H54 (cell line): ENCODE measurements around the gene PYGO1.
A peak's percentile ranks its signal among the peaks of the same experiment; 100 is the strongest.
"Not testable (repeated sequence)": the region's sequence is repeated elsewhere in the genome, so short reads cannot be mapped to it uniquely, and the experiment has no call there.

Experiments used
- DNase-seq: peaks from one replicate; pipeline ENCODE4 v3.0.0; 2011; ENCODE audit warnings: low spot score, mixed read lengths; ENCODE audit not compliant: insufficient read length
- FAIRE-seq: peaks from 3 replicates; lab custom pipeline; 2011; peaks lifted over from hg19 to GRCh38; lab: Jason Lieb, UNC
- POLR2A ChIP-seq: IDR thresholded peaks from 2 replicates; pipeline ENCODE4 v1.6.1; 2011; ENCODE audit warnings: low read depth, mild to moderate bottlenecking, low read length

The PYGO1 gene, protein sequence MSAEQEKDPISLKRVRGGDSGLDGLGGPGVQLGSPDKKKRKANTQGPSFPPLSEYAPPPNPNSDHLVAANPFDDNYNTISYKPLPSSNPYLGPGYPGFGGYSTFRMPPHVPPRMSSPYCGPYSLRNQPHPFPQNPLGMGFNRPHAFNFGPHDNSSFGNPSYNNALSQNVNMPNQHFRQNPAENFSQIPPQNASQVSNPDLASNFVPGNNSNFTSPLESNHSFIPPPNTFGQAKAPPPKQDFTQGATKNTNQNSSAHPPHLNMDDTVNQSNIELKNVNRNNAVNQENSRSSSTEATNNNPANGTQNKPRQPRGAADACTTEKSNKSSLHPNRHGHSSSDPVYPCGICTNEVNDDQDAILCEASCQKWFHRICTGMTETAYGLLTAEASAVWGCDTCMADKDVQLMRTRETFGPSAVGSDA

DNA sequence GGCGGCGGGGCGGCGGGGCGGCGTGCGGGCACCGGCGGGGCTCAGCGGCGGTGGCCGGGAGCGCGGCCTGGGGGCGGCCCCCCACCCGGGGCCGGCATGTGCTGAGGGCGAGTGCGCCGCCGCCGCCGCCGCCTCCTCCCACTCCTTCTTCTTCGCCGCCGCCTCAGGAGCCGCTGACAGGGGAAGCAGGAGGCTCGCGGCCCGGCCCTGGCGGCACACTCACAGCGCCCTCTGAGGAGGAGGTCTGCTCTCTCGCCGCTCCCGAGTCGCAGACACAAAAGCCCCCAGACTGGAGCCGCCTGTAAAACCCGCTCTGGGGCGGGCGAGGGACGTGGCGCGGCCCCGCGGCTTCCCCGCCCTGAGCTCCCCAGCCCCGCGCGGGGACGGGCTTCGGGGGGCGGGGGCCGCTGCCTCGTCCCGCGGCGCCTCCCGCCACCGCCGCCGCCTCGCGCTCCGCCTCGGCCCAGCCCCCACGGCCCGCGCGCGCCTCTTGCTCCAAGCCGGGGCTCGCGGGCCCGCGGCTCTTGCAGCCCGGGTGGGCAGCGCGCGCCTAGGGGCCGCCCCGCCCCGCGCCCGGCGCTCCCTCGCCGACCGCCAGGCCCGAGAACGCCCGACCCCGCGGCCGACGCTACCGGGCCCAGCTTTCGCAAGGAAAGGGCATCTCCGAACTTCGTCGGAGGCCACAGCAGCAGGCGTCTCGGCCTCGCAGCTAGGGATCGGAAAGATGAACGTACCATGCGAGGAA lies at the start of gene PYGO1:
TSS of gene PYGO1 (minus strand) at position 276 of the 745 bp plus-strand sequence. CDS start 462 bp downstream, outside the sequence.
- FAIRE-seq (no peak), DNase-seq (peak; percentile 49)

DNA sequence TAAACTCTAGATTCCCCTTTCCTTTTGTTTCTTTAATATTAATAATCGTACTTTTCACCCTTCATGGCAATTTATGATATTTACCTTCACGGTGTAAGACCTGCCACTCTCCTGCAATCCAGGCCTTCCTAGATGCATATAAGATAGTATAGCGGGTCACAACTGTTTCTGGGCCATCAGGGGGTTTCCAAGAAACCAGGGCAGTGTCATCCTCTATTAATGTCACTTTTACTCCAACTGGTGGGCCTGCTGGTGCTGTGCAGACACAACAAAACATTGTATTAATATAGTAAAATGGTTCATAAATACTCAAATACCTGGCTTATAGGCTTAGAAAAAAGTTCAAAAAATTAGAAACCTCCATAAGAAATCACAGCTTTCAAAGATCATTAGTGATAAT lies 48.9 kb upstream of the PYGO1 start:
- DNase-seq (no peak), FAIRE-seq (no peak)
- TF ChIP-seq POLR2A = no peak

More for the DNA sequence above, at the start of gene PYGO1:
- TF ChIP-seq POLR2A = 0 out of 2 replicates have a peak, but pooled peaks have one; percentile 31

DNA sequence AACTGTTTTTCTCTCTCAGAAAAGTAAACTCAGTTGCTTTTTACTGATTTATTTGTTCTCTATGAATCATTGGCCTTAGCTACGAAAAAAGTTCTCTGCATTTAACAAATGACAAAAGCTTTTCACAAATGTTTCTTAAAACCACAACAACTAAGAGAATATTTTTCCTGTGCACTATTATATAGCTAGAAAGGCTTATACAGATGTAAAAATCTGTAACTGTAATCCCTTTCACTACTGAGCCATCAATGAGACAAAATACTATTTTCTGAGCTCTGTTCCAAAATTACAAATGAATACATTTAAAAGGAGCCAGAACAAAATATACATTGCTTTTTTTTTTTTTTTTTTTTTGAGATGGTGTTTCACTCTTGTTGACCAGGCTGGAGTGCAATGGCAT lies 45.6 kb upstream of the PYGO1 start:
- TF ChIP-seq POLR2A = no peak
- DNase-seq (no peak), FAIRE-seq (no peak)

DNA sequence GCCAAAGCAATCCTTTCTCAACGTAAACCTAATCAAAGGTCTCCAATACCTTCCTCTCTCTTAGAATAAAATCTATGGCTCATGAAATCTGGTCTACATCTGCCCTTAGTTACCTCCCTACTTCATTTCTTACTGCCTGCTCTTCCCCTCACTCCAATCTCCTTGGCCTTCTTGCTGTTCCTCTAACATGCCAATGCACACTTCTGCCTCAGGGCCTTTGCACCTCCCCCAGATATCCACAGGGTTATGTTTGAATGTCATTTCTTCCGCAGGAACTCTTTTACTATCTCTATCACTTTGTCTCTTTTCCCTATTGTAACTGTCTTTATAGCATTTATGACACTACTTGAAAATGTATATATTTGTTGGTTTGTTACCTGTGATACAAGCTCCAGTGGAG lies 44.3 kb upstream of the PYGO1 start:
- DNase-seq = no peak
- TF ChIP-seq POLR2A = no peak
- FAIRE-seq = no peak

DNA sequence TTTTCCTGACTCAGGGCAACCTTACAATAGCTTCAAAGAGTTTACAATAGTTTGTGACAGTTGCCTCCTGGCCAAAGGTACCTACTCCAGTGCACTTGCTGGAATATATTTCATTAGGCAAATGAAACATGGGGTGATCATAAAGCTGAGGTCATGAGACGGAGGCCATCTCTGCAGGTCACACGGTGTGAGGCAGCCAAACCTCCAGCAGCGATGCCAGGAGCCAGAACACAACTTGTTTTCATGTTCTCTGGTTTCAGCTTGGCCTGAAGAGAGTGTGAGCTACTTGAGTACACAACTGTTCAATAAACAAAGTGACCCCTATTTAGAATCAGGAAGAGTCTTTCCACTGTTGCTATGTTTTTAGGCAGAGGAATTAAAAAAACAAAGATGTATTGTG lies 42.7 kb upstream of the PYGO1 start:
- TF ChIP-seq POLR2A = no peak
- FAIRE-seq (no peak), DNase-seq (no peak)

DNA sequence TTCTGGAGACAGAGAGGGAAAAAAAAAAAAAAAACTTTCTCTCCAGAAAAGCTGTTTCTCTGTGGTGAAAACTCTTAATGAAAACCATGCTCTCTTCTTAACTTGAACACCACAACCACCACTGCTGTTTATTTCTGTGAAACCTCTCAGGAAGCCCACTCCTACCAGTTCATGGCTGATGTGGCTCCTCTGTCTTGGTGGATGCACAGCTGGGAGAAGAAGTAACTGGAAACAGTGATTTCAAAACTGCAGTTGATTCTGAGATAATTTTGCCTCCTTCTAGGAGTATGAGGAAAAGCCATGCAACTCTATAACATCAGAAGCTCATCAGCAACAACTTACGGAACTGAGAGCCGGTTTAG lies 40.2 kb upstream of the PYGO1 start:
- no peak for DNase-seq
- FAIRE-seq = no peak
- no peak for TF ChIP-seq POLR2A

DNA sequence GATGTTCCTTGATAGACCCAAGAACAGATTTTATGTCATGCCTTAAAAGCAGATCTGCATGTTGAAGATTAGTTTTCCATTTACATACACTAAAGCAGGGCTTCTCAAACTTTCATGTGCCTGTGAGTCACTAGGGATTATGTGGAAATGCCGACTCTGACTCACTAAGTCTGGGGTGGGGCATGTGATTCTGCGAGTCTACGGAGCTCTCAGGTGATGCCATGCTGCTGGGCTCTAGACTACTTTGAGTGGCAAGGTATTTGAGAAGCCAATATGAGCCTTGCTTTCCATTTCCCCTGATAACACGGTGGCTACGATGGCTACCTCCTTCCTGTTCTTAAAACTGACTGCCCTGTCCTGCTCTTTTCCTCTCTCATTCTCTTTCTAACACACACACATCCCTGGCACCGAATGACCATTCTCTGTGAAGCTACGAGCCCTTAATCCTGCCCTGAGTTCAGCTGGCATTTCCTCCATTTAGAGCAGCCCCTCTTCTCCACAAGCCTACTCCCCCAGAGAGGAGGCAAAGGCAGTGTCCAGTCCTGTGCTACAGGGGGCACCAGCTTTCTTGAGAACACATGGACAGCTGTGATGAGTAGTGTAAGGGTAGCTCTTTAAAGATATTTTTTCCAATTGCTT lies 39.7 kb upstream of the PYGO1 start:
- peak; percentile 46 for DNase-seq
- TF ChIP-seq POLR2A = no peak
- peak; percentile 70 for FAIRE-seq

DNA sequence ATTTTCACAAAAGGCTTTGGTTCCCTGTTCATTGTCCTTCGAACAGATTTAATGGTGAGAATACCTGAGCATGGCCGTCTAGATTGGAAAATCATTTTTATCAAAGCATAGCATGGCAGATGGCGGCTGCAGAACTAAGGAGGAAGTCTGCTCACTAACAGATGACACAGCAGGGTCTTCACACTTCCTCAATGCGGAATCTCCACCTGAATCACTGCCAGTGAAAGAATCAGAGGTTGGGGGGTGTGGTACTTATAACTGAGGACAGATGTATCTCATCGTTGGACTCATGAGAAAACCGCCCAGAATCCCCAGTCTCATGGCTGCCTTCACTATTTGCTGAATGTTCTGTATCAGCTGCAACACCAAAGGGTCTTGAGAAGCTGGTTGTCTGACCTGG lies 31.6 kb upstream of the PYGO1 start:
- DNase-seq (no peak), FAIRE-seq (no peak)
- no peak for TF ChIP-seq POLR2A

DNA sequence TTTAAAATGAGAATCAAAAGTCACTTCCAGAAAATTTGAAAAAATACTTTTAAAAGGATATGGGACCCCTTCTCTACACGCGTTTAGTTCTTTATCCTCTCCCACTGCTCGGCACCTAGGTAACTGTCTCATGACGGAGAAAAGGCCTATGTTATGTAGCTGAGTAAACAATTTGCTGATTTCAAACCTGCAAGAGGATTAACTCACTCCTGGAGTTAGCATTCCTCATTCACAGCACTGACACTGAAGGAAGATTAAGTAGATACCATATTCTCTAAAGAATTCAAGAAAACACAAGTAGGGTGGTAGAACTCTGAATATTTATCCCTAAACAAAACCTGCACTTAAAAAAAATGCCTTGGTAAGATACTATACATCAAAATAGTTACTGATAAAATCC lies 30.2 kb upstream of the PYGO1 start:
- DNase-seq = no peak
- TF ChIP-seq POLR2A = no peak
- no peak for FAIRE-seq

DNA sequence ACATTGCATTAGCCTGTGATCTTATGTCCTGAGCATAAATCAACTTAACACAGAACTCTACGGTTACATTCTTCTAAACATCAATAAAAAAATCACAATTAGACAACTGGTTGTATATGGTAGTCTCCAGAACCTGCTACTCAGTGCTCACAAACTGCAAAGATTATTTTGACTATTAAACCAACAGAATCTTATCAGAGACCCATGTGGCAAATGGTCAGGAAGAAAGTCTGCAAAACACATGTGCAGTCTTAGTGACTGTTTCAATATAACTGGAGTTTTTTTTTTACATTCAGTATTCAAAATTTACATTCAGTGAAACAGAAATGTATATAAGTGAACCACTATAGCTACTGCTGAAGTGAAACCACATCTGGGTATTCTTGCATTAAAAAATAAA lies 27.3 kb upstream of the PYGO1 start:
- no peak for TF ChIP-seq POLR2A
- FAIRE-seq (no peak), DNase-seq (no peak)

DNA sequence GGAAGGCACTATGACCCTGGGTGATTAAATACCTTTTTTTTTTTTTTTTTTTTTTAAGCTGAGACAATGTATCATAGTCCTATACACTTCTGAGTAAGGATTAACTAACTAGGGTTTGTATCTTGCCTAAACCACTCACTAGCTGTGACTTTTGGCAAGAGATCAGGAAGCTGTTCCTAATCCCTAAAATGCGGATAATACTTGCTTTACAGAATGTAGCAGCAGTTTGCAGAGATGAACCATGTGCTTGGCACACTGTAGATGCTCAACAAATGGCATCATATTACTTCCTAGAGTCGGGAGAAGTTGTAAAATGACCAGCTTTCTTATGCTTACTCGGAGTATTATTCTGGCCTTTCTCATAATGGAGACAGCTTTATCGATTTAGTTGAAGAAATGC lies 25.6 kb upstream of the PYGO1 start:
- DNase-seq (no peak), FAIRE-seq (no peak)
- no peak for TF ChIP-seq POLR2A

DNA sequence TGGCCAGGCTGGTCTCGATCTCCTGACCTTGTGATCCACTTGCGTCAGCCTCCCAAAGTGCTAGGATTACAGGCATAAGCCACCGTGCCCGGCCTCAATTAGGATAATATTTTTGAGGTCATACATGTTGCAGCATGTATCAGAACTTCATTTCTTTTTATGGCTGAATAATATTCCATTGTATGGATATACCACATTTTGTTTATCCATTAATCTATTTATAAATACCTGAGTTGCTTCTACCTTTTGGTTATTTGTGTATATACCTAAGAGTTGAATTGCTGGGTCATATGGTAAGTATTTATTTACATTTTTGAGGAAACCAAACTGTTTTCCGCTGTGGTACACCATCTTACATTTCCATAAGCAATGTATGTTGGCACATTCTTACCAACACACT lies 18.1 kb upstream of the PYGO1 start:
- no peak for TF ChIP-seq POLR2A
- FAIRE-seq = no peak
- no peak for DNase-seq

DNA sequence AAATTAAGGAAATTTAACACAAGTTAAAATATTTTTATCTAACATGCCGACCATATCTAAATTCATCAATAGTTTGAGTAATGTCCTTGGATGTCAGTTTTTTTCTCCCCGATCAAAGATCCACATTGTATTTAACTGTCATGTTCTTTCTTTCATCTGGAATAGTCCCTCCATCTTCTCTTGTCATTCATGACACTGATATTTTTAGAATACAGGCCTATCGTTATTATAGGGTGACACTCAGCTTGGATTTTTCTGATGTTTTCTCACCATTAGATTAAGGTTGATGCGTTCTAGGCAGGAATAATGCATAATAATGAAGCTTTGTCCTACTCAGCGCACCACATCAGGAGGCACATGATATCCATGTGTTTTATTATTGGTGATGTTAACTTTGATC lies 13.2 kb upstream of the PYGO1 start:
- FAIRE-seq (no peak), DNase-seq (no peak)
- no peak for TF ChIP-seq POLR2A

DNA sequence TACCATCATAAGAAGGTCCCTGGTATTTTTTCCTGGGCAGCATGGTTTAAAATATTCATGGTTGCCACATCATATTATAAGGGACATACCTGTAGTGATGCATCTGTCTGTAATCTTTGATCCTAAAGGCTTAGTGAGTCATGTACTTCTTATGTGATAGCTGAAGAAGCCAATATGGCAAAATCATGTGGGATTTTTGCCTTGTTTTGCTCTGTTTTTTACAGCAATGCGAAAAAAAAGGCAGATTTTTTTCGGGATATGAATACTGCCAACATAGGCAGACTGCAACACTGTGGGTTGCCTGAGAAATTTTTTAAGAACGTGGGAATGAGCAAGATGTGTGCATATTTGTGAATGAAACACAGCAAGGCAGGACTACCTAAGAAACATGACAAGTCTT lies 11.3 kb upstream of the PYGO1 start:
- DNase-seq (no peak), FAIRE-seq (no peak)
- TF ChIP-seq POLR2A = no peak

DNA sequence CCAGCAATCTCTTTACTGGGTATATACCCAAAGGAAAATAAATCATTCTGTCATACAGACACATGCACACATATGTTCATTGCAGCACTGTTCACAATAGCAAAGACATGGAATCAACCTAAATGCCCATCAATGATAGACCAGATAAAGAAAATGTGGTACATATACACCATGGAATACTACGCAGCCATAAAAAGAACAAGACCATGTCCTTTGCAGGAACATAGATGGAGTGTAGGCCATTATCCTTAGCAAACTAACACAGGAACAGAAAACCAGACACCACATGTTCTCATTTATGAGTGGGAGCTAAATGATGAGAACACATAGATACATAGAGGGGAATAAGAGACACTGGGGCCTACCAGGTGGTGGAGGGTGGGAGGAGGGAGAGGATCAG lies 4.9 kb upstream of the PYGO1 start:
- FAIRE-seq, DNase-seq: not testable (repeated sequence)
